ENCODE results near the gene TMEM240. TPM values are rescaled to one million over a fixed set of nuclear protein-coding genes. Genes with fewer than 3 reads are reported as not detected.

TMEM240 gene
- total RNA-seq, 1 experiment from 2014 or later, result 8.0 TPM

DNA sequence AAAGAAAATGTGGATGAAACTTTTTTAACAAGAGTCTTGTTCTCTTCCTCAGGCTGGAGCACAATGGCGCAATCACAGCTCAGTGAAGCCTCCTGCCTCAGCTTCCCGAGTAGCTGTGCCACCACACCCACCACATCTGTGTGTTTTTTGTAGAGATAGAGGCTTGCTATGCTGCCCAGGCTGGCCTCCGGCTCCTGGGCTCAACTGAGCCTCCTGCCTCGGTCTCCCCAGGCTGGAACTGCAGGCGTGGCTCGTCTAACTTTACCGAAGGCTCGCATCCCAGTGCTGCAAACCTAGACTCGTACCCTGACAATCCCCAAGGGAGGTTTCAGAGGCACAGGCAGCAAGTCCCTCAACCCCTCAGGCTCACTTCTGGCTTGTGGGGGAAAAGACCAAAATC is 19.8 kb upstream of the TMEM240 start (continued):
- TF ChIP-seq, protein P1, sequence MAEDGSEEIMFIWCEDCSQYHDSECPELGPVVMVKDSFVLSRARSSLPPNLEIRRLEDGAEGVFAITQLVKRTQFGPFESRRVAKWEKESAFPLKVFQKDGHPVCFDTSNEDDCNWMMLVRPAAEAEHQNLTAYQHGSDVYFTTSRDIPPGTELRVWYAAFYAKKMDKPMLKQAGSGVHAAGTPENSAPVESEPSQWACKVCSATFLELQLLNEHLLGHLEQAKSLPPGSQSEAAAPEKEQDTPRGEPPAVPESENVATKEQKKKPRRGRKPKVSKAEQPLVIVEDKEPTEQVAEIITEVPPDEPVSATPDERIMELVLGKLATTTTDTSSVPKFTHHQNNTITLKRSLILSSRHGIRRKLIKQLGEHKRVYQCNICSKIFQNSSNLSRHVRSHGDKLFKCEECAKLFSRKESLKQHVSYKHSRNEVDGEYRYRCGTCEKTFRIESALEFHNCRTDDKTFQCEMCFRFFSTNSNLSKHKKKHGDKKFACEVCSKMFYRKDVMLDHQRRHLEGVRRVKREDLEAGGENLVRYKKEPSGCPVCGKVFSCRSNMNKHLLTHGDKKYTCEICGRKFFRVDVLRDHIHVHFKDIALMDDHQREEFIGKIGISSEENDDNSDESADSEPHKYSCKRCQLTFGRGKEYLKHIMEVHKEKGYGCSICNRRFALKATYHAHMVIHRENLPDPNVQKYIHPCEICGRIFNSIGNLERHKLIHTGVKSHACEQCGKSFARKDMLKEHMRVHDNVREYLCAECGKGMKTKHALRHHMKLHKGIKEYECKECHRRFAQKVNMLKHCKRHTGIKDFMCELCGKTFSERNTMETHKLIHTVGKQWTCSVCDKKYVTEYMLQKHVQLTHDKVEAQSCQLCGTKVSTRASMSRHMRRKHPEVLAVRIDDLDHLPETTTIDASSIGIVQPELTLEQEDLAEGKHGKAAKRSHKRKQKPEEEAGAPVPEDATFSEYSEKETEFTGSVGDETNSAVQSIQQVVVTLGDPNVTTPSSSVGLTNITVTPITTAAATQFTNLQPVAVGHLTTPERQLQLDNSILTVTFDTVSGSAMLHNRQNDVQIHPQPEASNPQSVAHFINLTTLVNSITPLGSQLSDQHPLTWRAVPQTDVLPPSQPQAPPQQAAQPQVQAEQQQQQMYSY (CRISPR knock-in tag; IDR thresholded peaks at IDR 0.05), result no peak
- TF ChIP-seq ZNF416 (CRISPR knock-in tag; IDR thresholded peaks at IDR 0.05) (no peak), ATF1 (CRISPR knock-in tag; IDR thresholded peaks at IDR 0.05) (no peak), GRHL2 (CRISPR knock-in tag; IDR thresholded peaks at IDR 0.05; ENCODE audit: insufficient replicate concordance, severe bottlenecking) (no peak), GTF2I (CRISPR knock-in tag; conservative IDR thresholded peaks at IDR 0.05) (no peak), CREB1 (CRISPR knock-in tag; IDR thresholded peaks at IDR 0.05) (no peak), SMAD4 (CRISPR knock-in tag; IDR thresholded peaks at IDR 0.05) (no peak), PRRX2 (CRISPR knock-in tag; IDR thresholded peaks at IDR 0.05) (no peak), ZNF121 (CRISPR knock-in tag; IDR thresholded peaks at IDR 0.05) (no peak)
- TF ChIP-seq, protein P2, sequence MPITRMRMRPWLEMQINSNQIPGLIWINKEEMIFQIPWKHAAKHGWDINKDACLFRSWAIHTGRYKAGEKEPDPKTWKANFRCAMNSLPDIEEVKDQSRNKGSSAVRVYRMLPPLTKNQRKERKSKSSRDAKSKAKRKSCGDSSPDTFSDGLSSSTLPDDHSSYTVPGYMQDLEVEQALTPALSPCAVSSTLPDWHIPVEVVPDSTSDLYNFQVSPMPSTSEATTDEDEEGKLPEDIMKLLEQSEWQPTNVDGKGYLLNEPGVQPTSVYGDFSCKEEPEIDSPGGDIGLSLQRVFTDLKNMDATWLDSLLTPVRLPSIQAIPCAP (CRISPR knock-in tag; IDR thresholded peaks at IDR 0.05), result no peak
- TF ChIP-seq, protein P3, sequence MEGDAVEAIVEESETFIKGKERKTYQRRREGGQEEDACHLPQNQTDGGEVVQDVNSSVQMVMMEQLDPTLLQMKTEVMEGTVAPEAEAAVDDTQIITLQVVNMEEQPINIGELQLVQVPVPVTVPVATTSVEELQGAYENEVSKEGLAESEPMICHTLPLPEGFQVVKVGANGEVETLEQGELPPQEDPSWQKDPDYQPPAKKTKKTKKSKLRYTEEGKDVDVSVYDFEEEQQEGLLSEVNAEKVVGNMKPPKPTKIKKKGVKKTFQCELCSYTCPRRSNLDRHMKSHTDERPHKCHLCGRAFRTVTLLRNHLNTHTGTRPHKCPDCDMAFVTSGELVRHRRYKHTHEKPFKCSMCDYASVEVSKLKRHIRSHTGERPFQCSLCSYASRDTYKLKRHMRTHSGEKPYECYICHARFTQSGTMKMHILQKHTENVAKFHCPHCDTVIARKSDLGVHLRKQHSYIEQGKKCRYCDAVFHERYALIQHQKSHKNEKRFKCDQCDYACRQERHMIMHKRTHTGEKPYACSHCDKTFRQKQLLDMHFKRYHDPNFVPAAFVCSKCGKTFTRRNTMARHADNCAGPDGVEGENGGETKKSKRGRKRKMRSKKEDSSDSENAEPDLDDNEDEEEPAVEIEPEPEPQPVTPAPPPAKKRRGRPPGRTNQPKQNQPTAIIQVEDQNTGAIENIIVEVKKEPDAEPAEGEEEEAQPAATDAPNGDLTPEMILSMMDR (IDR thresholded peaks at IDR 0.05), result no peak
- TF ChIP-seq, protein P4, sequence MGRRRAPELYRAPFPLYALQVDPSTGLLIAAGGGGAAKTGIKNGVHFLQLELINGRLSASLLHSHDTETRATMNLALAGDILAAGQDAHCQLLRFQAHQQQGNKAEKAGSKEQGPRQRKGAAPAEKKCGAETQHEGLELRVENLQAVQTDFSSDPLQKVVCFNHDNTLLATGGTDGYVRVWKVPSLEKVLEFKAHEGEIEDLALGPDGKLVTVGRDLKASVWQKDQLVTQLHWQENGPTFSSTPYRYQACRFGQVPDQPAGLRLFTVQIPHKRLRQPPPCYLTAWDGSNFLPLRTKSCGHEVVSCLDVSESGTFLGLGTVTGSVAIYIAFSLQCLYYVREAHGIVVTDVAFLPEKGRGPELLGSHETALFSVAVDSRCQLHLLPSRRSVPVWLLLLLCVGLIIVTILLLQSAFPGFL (CRISPR knock-in tag; IDR thresholded peaks at IDR 0.05; ENCODE audit: borderline replicate concordance), result no peak

DNA sequence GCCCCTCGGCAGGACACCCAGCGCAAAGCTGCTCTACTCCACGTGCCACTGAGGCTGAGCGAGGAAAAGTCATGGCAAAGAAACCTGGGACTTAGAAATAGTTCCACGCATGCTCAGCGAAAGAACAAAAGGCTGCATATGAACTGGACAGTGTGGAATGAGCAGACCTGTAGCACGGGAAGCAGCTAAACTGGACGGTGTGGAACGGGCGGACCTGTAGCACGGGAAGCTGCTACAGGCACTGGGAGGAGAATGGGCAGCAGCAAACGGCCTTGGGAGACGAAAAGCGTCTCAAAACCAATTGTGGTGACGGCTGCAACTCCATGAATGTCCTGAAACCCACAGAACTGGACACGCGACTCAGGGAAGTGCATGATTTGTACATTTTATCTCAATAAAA is 18.6 kb upstream of the TMEM240 start:
- peak overlapping the region; percentile 28; the same call in 1 of the 2 replicates for H3K27ac Mint-ChIP-seq
- no peak for TF ChIP-seq EMX1 (CRISPR knock-in tag; IDR thresholded peaks at IDR 0.05)
- no peak for TF ChIP-seq NR2C2 (CRISPR knock-in tag; IDR thresholded peaks at IDR 0.05)
- TF ChIP-seq MXD4 (CRISPR knock-in tag; IDR thresholded peaks at IDR 0.05; ENCODE audit: borderline replicate concordance), result no peak
- TF ChIP-seq, protein P5, sequence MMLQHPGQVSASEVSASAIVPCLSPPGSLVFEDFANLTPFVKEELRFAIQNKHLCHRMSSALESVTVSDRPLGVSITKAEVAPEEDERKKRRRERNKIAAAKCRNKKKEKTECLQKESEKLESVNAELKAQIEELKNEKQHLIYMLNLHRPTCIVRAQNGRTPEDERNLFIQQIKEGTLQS (CRISPR knock-in tag; conservative IDR thresholded peaks at IDR 0.05), result no peak
- no peak for TF ChIP-seq ZNF416 (CRISPR knock-in tag; IDR thresholded peaks at IDR 0.05)
- no peaks in the 10 kb centered on the region for H3K27me3 Mint-ChIP-seq (ENCODE audit: low read depth)

DNA sequence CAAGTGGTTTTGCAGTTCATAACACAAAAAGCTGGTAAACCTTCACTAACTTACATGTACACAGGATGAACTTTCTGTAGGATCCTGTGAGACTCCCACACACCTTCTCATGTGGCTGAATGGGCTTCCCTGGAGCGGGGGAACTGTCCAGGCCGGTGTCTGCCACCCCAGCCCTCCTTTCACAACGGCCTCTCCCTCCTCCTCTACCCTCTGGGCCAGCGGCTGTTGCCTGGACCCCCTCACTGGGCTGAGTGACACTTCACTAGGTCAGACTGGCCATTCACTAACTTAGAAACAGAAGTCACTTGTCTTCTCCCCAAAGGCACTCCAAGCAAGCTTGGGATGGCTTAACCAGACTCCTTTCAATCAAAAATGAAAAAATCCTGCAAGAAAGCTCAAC is 18.2 kb upstream of the TMEM240 start:
- ChIA-PET POLR2A (interaction anchor here (0.6 to 1.0 kb wide), 3 partner anchors 11 to 109 kb away, joined by 3 to 9 read pairs (median 3); no protein-coding TSS in a partner anchor), CTCF (interaction anchor here (0.5 kb wide), 1 partner anchor 17 kb away, joined by 4 read pairs; no protein-coding TSS in a partner anchor)
- Mint-ChIP-seq H3K4me3 (no peak overlapping the region), H3K27me3 (ENCODE audit: low read depth) (no peaks in the 10 kb centered on the region), H3K9me3 (no peaks in the 10 kb centered on the region), H3K36me3 (peaks cover 15% of the 10 kb centered on the region), H3K4me1 (no peaks in the 10 kb centered on the region), H3K27ac (0 out of 2 replicates have a peak overlapping the region, but pooled peaks have one; percentile 62)
- ATAC-seq (no peak), DNase-seq (ENCODE audit: low spot score) (no peak)
- TF ChIP-seq CREB1 (CRISPR knock-in tag; IDR thresholded peaks at IDR 0.05) (no peak), KAT7 (CRISPR knock-in tag; IDR thresholded peaks at IDR 0.05; ENCODE audit: borderline replicate concordance) (no peak), ETV6 (CRISPR knock-in tag; IDR thresholded peaks at IDR 0.05) (no peak), FOXP1 (CRISPR knock-in tag; IDR thresholded peaks at IDR 0.05; ENCODE audit: borderline replicate concordance) (no peak), NFYB (CRISPR knock-in tag; conservative IDR thresholded peaks at IDR 0.05; ENCODE audit: low read depth) (no peak)
- TF ChIP-seq, protein P6, sequence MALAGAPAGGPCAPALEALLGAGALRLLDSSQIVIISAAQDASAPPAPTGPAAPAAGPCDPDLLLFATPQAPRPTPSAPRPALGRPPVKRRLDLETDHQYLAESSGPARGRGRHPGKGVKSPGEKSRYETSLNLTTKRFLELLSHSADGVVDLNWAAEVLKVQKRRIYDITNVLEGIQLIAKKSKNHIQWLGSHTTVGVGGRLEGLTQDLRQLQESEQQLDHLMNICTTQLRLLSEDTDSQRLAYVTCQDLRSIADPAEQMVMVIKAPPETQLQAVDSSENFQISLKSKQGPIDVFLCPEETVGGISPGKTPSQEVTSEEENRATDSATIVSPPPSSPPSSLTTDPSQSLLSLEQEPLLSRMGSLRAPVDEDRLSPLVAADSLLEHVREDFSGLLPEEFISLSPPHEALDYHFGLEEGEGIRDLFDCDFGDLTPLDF (CRISPR knock-in tag; IDR thresholded peaks at IDR 0.05), result no peak
- TF ChIP-seq, protein P7, sequence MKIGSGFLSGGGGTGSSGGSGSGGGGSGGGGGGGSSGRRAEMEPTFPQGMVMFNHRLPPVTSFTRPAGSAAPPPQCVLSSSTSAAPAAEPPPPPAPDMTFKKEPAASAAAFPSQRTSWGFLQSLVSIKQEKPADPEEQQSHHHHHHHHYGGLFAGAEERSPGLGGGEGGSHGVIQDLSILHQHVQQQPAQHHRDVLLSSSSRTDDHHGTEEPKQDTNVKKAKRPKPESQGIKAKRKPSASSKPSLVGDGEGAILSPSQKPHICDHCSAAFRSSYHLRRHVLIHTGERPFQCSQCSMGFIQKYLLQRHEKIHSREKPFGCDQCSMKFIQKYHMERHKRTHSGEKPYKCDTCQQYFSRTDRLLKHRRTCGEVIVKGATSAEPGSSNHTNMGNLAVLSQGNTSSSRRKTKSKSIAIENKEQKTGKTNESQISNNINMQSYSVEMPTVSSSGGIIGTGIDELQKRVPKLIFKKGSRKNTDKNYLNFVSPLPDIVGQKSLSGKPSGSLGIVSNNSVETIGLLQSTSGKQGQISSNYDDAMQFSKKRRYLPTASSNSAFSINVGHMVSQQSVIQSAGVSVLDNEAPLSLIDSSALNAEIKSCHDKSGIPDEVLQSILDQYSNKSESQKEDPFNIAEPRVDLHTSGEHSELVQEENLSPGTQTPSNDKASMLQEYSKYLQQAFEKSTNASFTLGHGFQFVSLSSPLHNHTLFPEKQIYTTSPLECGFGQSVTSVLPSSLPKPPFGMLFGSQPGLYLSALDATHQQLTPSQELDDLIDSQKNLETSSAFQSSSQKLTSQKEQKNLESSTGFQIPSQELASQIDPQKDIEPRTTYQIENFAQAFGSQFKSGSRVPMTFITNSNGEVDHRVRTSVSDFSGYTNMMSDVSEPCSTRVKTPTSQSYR (CRISPR knock-in tag; IDR thresholded peaks at IDR 0.05), result no peak

More for the DNA sequence above, 18.6 kb upstream of the TMEM240 start:
- Mint-ChIP-seq H3K36me3 (peaks cover 19% of the 10 kb centered on the region), H3K4me3 (no peak overlapping the region), H3K9me3 (no peaks in the 10 kb centered on the region), H3K4me1 (no peaks in the 10 kb centered on the region)
- ChIA-PET POLR2A (interaction anchor here (0.7 to 1.0 kb wide), 2 partner anchors 11 to 12 kb away, joined by 3 read pairs; no protein-coding TSS in a partner anchor), CTCF (interaction anchor here (1.3 kb wide), 1 partner anchor 8 kb away, joined by 4 read pairs; no protein-coding TSS in a partner anchor)
- ATAC-seq (no peak), DNase-seq (ENCODE audit: low spot score) (no peak)
